HepG2 (cell line): ENCODE data around the gene IGFL1. TPM values are rescaled to one million over a fixed set of nuclear protein-coding genes. Genes with fewer than 3 reads are reported as not detected.
A peak's percentile ranks its signal among the peaks of the same experiment; 100 is the strongest.

ENCODE experiments used
- ARID4A ChIP-seq: sonication (generic); formaldehyde crosslinking; IDR thresholded peaks from 2 replicates; pipeline ENCODE4 v1.5.0; 2020; ENCODE audit warnings: mild to moderate bottlenecking, missing genetic modification reagents, borderline replicate concordance
- ARID5B ChIP-seq: IDR thresholded peaks from 2 replicates; pipeline ENCODE4 v1.4.0; 2020; ENCODE audit warnings: mild to moderate bottlenecking, missing genetic modification reagents
- ATF7-NPFF ChIP-seq: sonication (generic); formaldehyde crosslinking; IDR thresholded peaks from 2 replicates; pipeline ENCODE4 v1.8.1; 2023; ENCODE audit warnings: mild to moderate bottlenecking, low read depth, missing genetic modification reagents, moderate library complexity
- CEBPG ChIP-seq: IDR thresholded peaks from 2 replicates; pipeline ENCODE4 v1.6.1; 2016
- CREB1 ChIP-seq, 2 experiments: fragments of 450-650 bp in 1 of 2; IDR thresholded peaks; 2 replicates each; pipeline ENCODE4 v1.6.1; 2016 to 2017; ENCODE audit warnings: control low read depth in 1 of 2, mild to moderate bottlenecking in 1 of 2, missing compliant biosample characterization in 1 of 2, missing genetic modification characterization in 1 of 2
- FLYWCH1 ChIP-seq: sonication (generic); formaldehyde crosslinking; IDR thresholded peaks from 2 replicates; pipeline ENCODE4 v1.8.1; 2023; ENCODE audit warnings: mild to moderate bottlenecking, missing genetic modification reagents
- GATAD1 ChIP-seq: IDR thresholded peaks from 2 replicates; pipeline ENCODE4 v1.6.1; 2016; ENCODE audit warnings: missing genetic modification reagents, missing compliant biosample characterization
- HDAC2 ChIP-seq: sonication (generic); formaldehyde crosslinking; IDR thresholded peaks from 2 replicates; pipeline ENCODE4 v1.4.0; 2020; ENCODE audit warnings: missing genetic modification reagents
- KDM2A ChIP-seq: sonication (generic); formaldehyde crosslinking; IDR thresholded peaks from 2 replicates; pipeline ENCODE4 v1.4.0; 2020; ENCODE audit warnings: low read depth, missing genetic modification reagents, borderline replicate concordance
- LRRFIP1 ChIP-seq: sonication (generic); formaldehyde crosslinking; conservative IDR thresholded peaks from 2 replicates; pipeline ENCODE4 v1.4.0; 2020; ENCODE audit warnings: missing genetic modification reagents
- SMAD3 ChIP-seq: sonication (generic); formaldehyde crosslinking; IDR thresholded peaks from 2 replicates; pipeline ENCODE4 v1.4.0; 2020; ENCODE audit warnings: missing genetic modification reagents
- ZBTB4 ChIP-seq: sonication (generic); formaldehyde crosslinking; IDR thresholded peaks from 2 replicates; pipeline ENCODE4 v1.4.0; 2020; ENCODE audit warnings: missing genetic modification reagents, mild to moderate bottlenecking, borderline replicate concordance
- ZNF17 ChIP-seq: sonication (generic); formaldehyde crosslinking; IDR thresholded peaks from 2 replicates; pipeline ENCODE4 v1.5.0; 2020; ENCODE audit warnings: mild to moderate bottlenecking, missing genetic modification reagents
- ZNF3 ChIP-seq: IDR thresholded peaks from 2 replicates; pipeline ENCODE4 v1.7.0; 2017; ENCODE audit warnings: inconsistent platforms
- ZNF792 ChIP-seq: IDR thresholded peaks from 2 replicates; pipeline ENCODE4 v1.6.1; 2016
- ZSCAN9 ChIP-seq: IDR thresholded peaks from 2 replicates; pipeline ENCODE4 v1.6.1; 2016; ENCODE audit warnings: borderline replicate concordance
- polyA plus RNA-seq, 8 experiments: library from polyadenylated mRNA; depleted of rRNA in 3 of 8; stranded (reverse) in 7 of 8; unstranded in 1 of 8; fragments of >200 nt; fragmentation: Illumina TruSeq in 4 of 8; extraction: Trizol in 4 of 8; gene quantifications; 2 replicates each; pipeline versions ENCODE4 v1.2.1 to v1.2.3, GENCODE V29; 2011 to 2016; ENCODE audit warnings: low read depth in 4 of 8, missing spikeins in 1 of 8, mixed read lengths in 1 of 8; ENCODE audit not compliant: insufficient read depth in 1 of 8
- total RNA-seq, 5 experiments: library from RNA; depleted of rRNA; stranded (reverse); fragments of >200 nt; fragmentation: Illumina TruSeq; extraction: Trizol; gene quantifications; 2 replicates each; pipeline ENCODE4 v1.2.3, GENCODE V29; 2016; ENCODE audit warnings: low read depth in 1 of 5

The IGFL1 gene
- total and polyA plus RNA-seq, 2 of the 13 experiments (the other 11 are each of a cell fraction or from before 2014, with no cell fraction given) = not detected

- TF ChIP-seq GATAD1 (CRISPR knock-in tag) = peak; percentile 36; the same call in 1 of the 2 replicates
- TF ChIP-seq ZNF17 (CRISPR knock-in tag) = no peak
- TF ChIP-seq ZBTB4 (CRISPR knock-in tag) = no peak
- TF ChIP-seq SMAD3 (CRISPR knock-in tag) = peak; percentile 77; the same call in 1 of the 2 replicates
- TF ChIP-seq CREB1 (IDR thresholded peaks at IDR 0.05) = peak; percentile 73
- TF ChIP-seq CREB1 (CRISPR knock-in tag; IDR thresholded peaks at IDR 0.05) = no peak; the same call in 1 of the 2 replicates
- peak; percentile 42; the same call in 1 of the 2 replicates for TF ChIP-seq ZSCAN9
- peak; percentile 91 for TF ChIP-seq CEBPG (CRISPR knock-in tag)
- TF ChIP-seq ATF7-NPFF = no peak
- peak; percentile 58; the same call in 1 of the 2 replicates for TF ChIP-seq HDAC2
- no peak for TF ChIP-seq FLYWCH1 (CRISPR knock-in tag)
- TF ChIP-seq ARID5B (CRISPR knock-in tag) = peak; percentile 83
- TF ChIP-seq LRRFIP1 (CRISPR knock-in tag) = no peak
- peak; percentile 83; the same call in 1 of the 2 replicates for TF ChIP-seq ZNF792 (CRISPR knock-in tag)
- TF ChIP-seq KDM2A (CRISPR knock-in tag) = peak; percentile 74
- TF ChIP-seq ARID4A = no peak
- no peak for TF ChIP-seq ZNF3 (CRISPR knock-in tag)
Measured at GRCh38 chr19:46192992-46193650, 36.4 kb upstream of the IGFL1 start (continued).
